Nephron progenitor cell (in vitro differentiated cells): ENCODE measurements around the gene ASXL1.
A peak's percentile ranks its signal among the peaks of the same experiment; 100 is the strongest.

ENCODE experiments used
- DNase-seq: peaks from one replicate; pipeline ENCODE4 v3.0.0; 2021
- H3K27ac Mint-ChIP-seq: 2 replicates; pipeline ENCODE4 v1.8.0; 2021; ENCODE audit warnings: mild to moderate bottlenecking, moderate library complexity, mixed read lengths
- H3K27me3 Mint-ChIP-seq: 2 replicates; pipeline ENCODE4 v1.8.0; 2021; ENCODE audit warnings: mild to moderate bottlenecking, low read depth, mixed read lengths; ENCODE audit not compliant: poor library complexity
- H3K36me3 Mint-ChIP-seq: 2 replicates; pipeline ENCODE4 v1.8.0; 2021; ENCODE audit warnings: low read depth, mixed read lengths
- H3K4me1 Mint-ChIP-seq: 2 replicates; pipeline ENCODE4 v1.8.0; 2021; ENCODE audit warnings: mixed read lengths
- H3K4me3 Mint-ChIP-seq: 2 replicates; pipeline ENCODE4 v1.8.0; 2021; ENCODE audit warnings: mild to moderate bottlenecking, moderate library complexity, mixed read lengths
- H3K9me3 Mint-ChIP-seq: 2 replicates; pipeline ENCODE4 v1.8.0; 2021; ENCODE audit warnings: mild to moderate bottlenecking, moderate library complexity, mixed read lengths
- CTCF ChIP-seq: fragments of 200-600 bp; sonication (generic); IDR thresholded peaks from 2 replicates; pipeline ENCODE4 v1.5.0; 2021; ENCODE audit warnings: antibody characterized with exemption

The ASXL1 gene

GRCh38 chr20:32481311-32482142, 123.4 kb downstream of the ASXL1 start:
- Mint-ChIP-seq H3K4me1 (peaks cover 69% of the 10 kb centered on the region), H3K9me3 (no peaks in the 10 kb centered on the region), H3K27ac (peak overlapping the region; percentile 96), H3K4me3 (peak overlapping the region; percentile 87), H3K36me3 (peaks cover 3% of the 10 kb centered on the region), H3K27me3 (peaks cover 7% of the 10 kb centered on the region)
- no peak for DNase-seq
- TF ChIP-seq CTCF, result no peak

- Mint-ChIP-seq H3K27ac (peak overlapping the region; percentile 85), H3K27me3 (peaks cover 7% of the 10 kb centered on the region), H3K9me3 (no peaks in the 10 kb centered on the region), H3K36me3 (peaks cover 7% of the 10 kb centered on the region), H3K4me3 (peak overlapping the region; percentile 87), H3K4me1 (peaks cover 67% of the 10 kb centered on the region)
- DNase-seq, result no peak
- no peak for TF ChIP-seq CTCF
Observed at GRCh38 chr20:32482143-32482441, 124.0 kb downstream of the ASXL1 start.

GRCh38 chr20:32482442-32483261, 124.5 kb downstream of the ASXL1 start:
- H3K4me3 Mint-ChIP-seq, result peak overlapping the region; percentile 87
- no peaks in the 10 kb centered on the region for H3K9me3 Mint-ChIP-seq
- peak overlapping the region; percentile 66 for H3K27ac Mint-ChIP-seq
- DNase-seq, result peak; percentile 69
- H3K27me3 Mint-ChIP-seq, result peaks cover 7% of the 10 kb centered on the region
- peaks cover 11% of the 10 kb centered on the region for H3K36me3 Mint-ChIP-seq
- TF ChIP-seq CTCF, result no peak
- H3K4me1 Mint-ChIP-seq, result peaks cover 62% of the 10 kb centered on the region

- no peaks in the 10 kb centered on the region for H3K9me3 Mint-ChIP-seq
- no peak for TF ChIP-seq CTCF
- peaks cover 17% of the 10 kb centered on the region for H3K36me3 Mint-ChIP-seq
- peak; percentile 86 for DNase-seq
- peaks cover 10% of the 10 kb centered on the region for H3K27me3 Mint-ChIP-seq
- peak overlapping the region; percentile 81 for H3K4me3 Mint-ChIP-seq
- peak overlapping the region; percentile 51 for H3K27ac Mint-ChIP-seq
- H3K4me1 Mint-ChIP-seq, result peaks cover 52% of the 10 kb centered on the region
Observed at GRCh38 chr20:32483351-32484224, 125.5 kb downstream of the ASXL1 start.

GRCh38 chr20:32484225-32484957, 126.3 kb downstream of the ASXL1 start:
- peaks cover 21% of the 10 kb centered on the region for H3K36me3 Mint-ChIP-seq
- peaks cover 10% of the 10 kb centered on the region for H3K27me3 Mint-ChIP-seq
- peak overlapping the region; percentile 87 for H3K4me3 Mint-ChIP-seq
- H3K9me3 Mint-ChIP-seq, result no peaks in the 10 kb centered on the region
- H3K4me1 Mint-ChIP-seq, result peaks cover 44% of the 10 kb centered on the region
- TF ChIP-seq CTCF, result no peak
- peak; percentile 77 for DNase-seq
- peak overlapping the region; percentile 72 for H3K27ac Mint-ChIP-seq
